Naive B cell (primary cell): Measurements from ENCODE around the gene CBFB. TPM values are rescaled to one million over a fixed set of nuclear protein-coding genes. Genes with fewer than 3 reads are reported as not detected.
A peak's percentile ranks its signal among the peaks of the same experiment; 100 is the strongest.

Experiments
- ATAC-seq, 2 donors: fragments of 150-1000 bp; cut with Tn5 transposase; 2 replicates each; pipeline ENCODE4 v1.10.0; 2021; ENCODE audit warnings: low read depth in 2 of 2, mild to moderate bottlenecking in 2 of 2, moderate library complexity in 2 of 2
- DNase-seq: peaks from one replicate; pipeline ENCODE4 v3.0.0; 2022
- H3K27ac Mint-ChIP-seq, 6 donors: one replicate each; pipeline ENCODE4 v1.8.0; 2020 to 2022; ENCODE audit warnings: mild to moderate bottlenecking in 6 of 6, mixed read lengths in 6 of 6, moderate library complexity in 5 of 6, inconsistent platforms in 2 of 6
- H3K27me3 Mint-ChIP-seq, 3 donors: one replicate each; pipeline ENCODE4 v1.8.0; 2021 to 2022; ENCODE audit warnings: mixed read lengths in 3 of 3, mild to moderate bottlenecking in 1 of 3
- H3K36me3 Mint-ChIP-seq, 2 donors: one replicate each; pipeline ENCODE4 v1.8.0; 2020 to 2022; ENCODE audit warnings: mixed read lengths in 2 of 2, inconsistent platforms in 1 of 2, mild to moderate bottlenecking in 1 of 2
- H3K4me1 Mint-ChIP-seq, 3 donors: one replicate each; pipeline ENCODE4 v1.8.0; 2020 to 2022; ENCODE audit warnings: mixed read lengths in 3 of 3, inconsistent platforms in 1 of 3, mild to moderate bottlenecking in 1 of 3, moderate library complexity in 1 of 3
- H3K4me3 Mint-ChIP-seq, 8 donors: one replicate each; pipeline ENCODE4 v1.8.0; 2020 to 2022; ENCODE audit warnings: mild to moderate bottlenecking in 8 of 8, mixed read lengths in 8 of 8, moderate library complexity in 8 of 8, inconsistent platforms in 2 of 8
- H3K9me3 Mint-ChIP-seq, 7 donors: one replicate each; pipeline ENCODE4 v1.8.0; 2020 to 2022; ENCODE audit warnings: mixed read lengths in 7 of 7, mild to moderate bottlenecking in 5 of 7, inconsistent platforms in 2 of 7, moderate library complexity in 1 of 7
- polyA plus RNA-seq, 6 donors: library from polyadenylated mRNA; unstranded; fragments of 300-500 nt; fragmentation: Illumina TruSeq; gene quantifications; one replicate each; pipeline ENCODE4 v1.2.3, GENCODE V29; 2021; ENCODE audit warnings: low read depth in 6 of 6

CBFB gene
- polyA plus RNA-seq, 6 donors from 2014 or later, result 51.8 to 94.4 (median 70.5) TPM

DNA sequence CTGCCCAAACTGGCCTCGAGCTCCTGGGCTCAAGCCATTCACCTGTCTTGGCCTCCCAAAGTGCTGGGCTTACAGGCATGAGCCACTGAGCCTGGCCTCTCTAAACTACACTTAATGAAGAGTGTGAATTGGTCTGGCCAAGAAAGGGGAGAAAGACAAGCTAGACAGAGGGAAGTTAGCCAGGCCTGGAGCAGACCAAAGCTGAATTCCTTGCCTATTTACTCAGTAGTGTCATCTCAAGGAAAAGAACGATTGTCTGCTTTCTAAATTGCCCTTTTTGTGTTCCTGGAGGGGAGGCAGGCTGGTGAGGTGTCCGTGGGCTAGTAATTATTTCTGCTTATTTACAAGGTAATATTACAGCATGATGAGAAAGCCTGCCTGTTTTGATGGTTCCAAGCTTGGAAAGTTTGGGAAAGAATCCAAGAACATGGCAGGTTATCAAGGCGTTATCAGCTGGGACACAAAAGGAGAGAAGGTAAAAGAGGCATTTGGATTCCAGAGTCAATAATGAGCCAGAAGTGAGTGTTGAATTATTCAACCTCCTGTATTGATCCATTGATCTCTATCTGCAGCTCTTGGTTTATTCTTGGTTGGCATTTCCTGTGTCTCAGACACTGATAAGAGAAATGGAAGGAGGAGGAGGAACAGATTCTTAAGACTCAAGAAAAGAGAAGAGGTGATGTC is 6.3 kb upstream of the CBFB start:
- no peak overlapping the region for H3K27ac Mint-ChIP-seq
- H3K27me3 Mint-ChIP-seq, result no peaks in the 10 kb centered on the region
- ATAC-seq (no peak), DNase-seq (no peak)
- H3K9me3 Mint-ChIP-seq, result no peaks in the 10 kb centered on the region
- no peaks in the 10 kb centered on the region for H3K36me3 Mint-ChIP-seq
- no peak overlapping the region for H3K4me3 Mint-ChIP-seq
- H3K4me1 Mint-ChIP-seq, result peaks cover 0 to 6% (median 2%) of the 10 kb centered on the region in 3 donors

- ATAC-seq (no peak), DNase-seq (no peak)
- no peaks in the 10 kb centered on the region for H3K36me3 Mint-ChIP-seq
- peak overlapping the region in 1 of 6 donors; percentile 61 for H3K27ac Mint-ChIP-seq
- peak overlapping the region in 1 of 8 donors; percentile 21 for H3K4me3 Mint-ChIP-seq
- H3K9me3 Mint-ChIP-seq, result no peaks in the 10 kb centered on the region
- peaks cover 0 to 8% (median 6%) of the 10 kb centered on the region in 3 donors for H3K4me1 Mint-ChIP-seq
- no peaks in the 10 kb centered on the region for H3K27me3 Mint-ChIP-seq
Observed at GRCh38 chr16:67023689-67024088, 5.3 kb upstream of the CBFB start.

DNA sequence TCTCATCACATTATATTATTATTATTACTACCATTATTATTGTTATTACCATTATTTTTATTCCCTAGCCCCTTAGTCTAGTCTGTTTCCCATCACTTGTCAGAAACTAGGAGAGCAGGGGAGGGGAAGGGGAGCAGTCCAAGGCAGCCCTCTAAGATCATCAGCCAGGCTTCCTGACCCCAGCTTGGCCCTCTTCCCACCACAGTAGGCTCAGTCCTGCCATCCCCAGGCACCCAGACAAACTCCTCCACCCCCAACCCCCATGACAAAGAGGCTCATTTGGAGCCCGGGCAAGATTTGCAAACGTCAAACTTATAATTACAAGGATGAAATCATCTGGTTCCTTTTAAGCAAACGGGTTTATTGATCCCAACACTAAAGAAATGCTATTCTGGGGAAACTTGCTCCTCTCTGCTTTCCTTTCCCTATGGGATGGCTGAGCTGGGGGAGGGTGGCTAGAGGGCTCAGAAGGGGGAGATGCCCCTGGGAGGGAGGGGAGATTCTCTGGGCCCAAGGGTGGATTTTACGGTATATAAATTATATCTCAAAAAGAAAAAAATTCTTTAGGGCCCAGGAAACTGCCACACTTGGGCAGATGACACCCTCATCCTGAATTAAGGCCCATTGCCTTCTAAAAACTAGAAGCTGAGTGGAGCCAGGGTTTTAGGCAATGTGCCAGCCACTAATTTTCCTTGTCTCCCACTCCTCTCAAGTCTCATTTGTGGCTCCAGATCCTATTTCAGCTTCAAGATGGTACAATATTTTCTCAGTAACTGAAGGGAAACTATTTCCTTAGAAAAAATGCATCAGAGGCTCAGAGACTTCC is 4.4 kb upstream of the CBFB start:
- Mint-ChIP-seq H3K4me3 (no peak overlapping the region), H3K4me1 (peaks cover 0 to 8% (median 6%) of the 10 kb centered on the region in 3 donors), H3K27ac (no peak overlapping the region), H3K9me3 (no peaks in the 10 kb centered on the region), H3K27me3 (no peaks in the 10 kb centered on the region), H3K36me3 (no peaks in the 10 kb centered on the region)
- ATAC-seq, result no peak
- no peak for DNase-seq

- H3K4me3 Mint-ChIP-seq, result peak overlapping the region in 2 of 8 donors; percentile 59 to 78
- no peaks in the 10 kb centered on the region for H3K27me3 Mint-ChIP-seq
- no peaks in the 10 kb centered on the region for H3K36me3 Mint-ChIP-seq
- ATAC-seq, result no peak
- H3K27ac Mint-ChIP-seq, result no peak overlapping the region
- H3K4me1 Mint-ChIP-seq, result peaks cover 1 to 10% (median 6%) of the 10 kb centered on the region in 3 donors
- DNase-seq, result no peak
- no peaks in the 10 kb centered on the region for H3K9me3 Mint-ChIP-seq
Observed at GRCh38 chr16:67025210-67025550, 3.8 kb upstream of the CBFB start.

GRCh38 chr16:67026570-67026969 is 2.4 kb upstream of the CBFB start:
- Mint-ChIP-seq H3K9me3 (no peaks in the 10 kb centered on the region), H3K27me3 (no peaks in the 10 kb centered on the region), H3K27ac (no peak overlapping the region), H3K4me1 (peaks cover 5 to 22% (median 7%) of the 10 kb centered on the region in 3 donors), H3K36me3 (no peaks in the 10 kb centered on the region), H3K4me3 (peak overlapping the region in 2 of 8 donors; percentile 40 to 66)
- DNase-seq (no peak), ATAC-seq (no peak)

GRCh38 chr16:67027046-67027445 is 1.9 kb upstream of the CBFB start:
- Mint-ChIP-seq H3K4me3 (peak overlapping the region in 4 of 8 donors; percentile 35 to 61 (median 48)), H3K36me3 (no peaks in the 10 kb centered on the region)
- no peak for ATAC-seq

DNA sequence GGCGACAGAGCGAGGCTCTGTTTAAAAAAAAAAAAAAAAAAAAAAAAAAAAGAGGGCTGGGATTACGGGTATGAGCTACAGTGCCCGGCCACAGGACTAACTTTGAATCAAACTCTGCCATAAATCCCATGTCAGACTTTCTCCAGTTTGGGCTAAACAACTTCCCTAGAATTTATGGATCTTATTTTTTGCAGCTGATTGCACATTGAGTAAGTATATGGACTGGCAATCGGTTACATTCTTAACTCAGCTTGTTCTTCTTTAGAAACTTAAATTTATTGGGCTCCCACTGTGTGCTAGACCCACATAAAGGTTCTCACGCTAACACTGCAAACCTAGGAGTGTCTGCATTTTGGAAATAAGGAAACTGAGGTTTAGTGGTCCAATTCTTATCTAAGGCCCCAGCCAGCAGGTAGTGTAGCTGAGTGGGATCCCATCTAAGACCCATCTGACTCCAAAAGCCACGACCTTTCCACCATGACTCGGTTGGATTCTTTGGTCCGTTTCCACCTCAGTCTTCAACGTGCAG is 718 bp upstream of the CBFB start:
- Mint-ChIP-seq H3K9me3 (no peaks in the 10 kb centered on the region), H3K4me1 (peaks cover 11 to 39% (median 12%) of the 10 kb centered on the region in 3 donors), H3K27me3 (no peaks in the 10 kb centered on the region), H3K27ac (peak overlapping the region; percentile 87 to 97 (median 96)), H3K36me3 (no peaks in the 10 kb centered on the region), H3K4me3 (peak overlapping the region; percentile 76 to 94 (median 88))
- ATAC-seq, result no peak
- no peak for DNase-seq

More at GRCh38 chr16:67027046-67027445, 1.9 kb upstream of the CBFB start:
- DNase-seq, result no peak
- no peaks in the 10 kb centered on the region for H3K9me3 Mint-ChIP-seq
- no peaks in the 10 kb centered on the region for H3K27me3 Mint-ChIP-seq
- H3K4me1 Mint-ChIP-seq, result peaks cover 10 to 27% (median 11%) of the 10 kb centered on the region in 3 donors
- H3K27ac Mint-ChIP-seq, result peak overlapping the region in 2 of 6 donors; percentile 2 to 79

GRCh38 chr16:67029254-67030096 is 526 bp downstream of the CBFB start:
- H3K27me3 Mint-ChIP-seq, result no peaks in the 10 kb centered on the region
- ATAC-seq (peak; percentile 44 to 45), DNase-seq (peak; percentile 65)
- no peaks in the 10 kb centered on the region for H3K36me3 Mint-ChIP-seq
- peak overlapping the region; percentile 82 to 96 (median 93) for H3K4me3 Mint-ChIP-seq
- no peaks in the 10 kb centered on the region for H3K9me3 Mint-ChIP-seq
- peaks cover 14 to 47% (median 14%) of the 10 kb centered on the region in 3 donors for H3K4me1 Mint-ChIP-seq
- peak overlapping the region in 5 of 6 donors; percentile 81 to 97 (median 89) for H3K27ac Mint-ChIP-seq

- ATAC-seq (no peak), DNase-seq (no peak)
- Mint-ChIP-seq H3K4me1 (peaks cover 16 to 57% (median 24%) of the 10 kb centered on the region in 3 donors), H3K36me3 (peaks cover 0 to 5% of the 10 kb centered on the region in 2 donors), H3K9me3 (no peaks in the 10 kb centered on the region), H3K27ac (peak overlapping the region in 5 of 6 donors; percentile 81 to 97 (median 89)), H3K27me3 (no peaks in the 10 kb centered on the region), H3K4me3 (peak overlapping the region; percentile 82 to 96 (median 93))
Observed at GRCh38 chr16:67030221-67030962, 1.4 kb downstream of the CBFB start.

DNA sequence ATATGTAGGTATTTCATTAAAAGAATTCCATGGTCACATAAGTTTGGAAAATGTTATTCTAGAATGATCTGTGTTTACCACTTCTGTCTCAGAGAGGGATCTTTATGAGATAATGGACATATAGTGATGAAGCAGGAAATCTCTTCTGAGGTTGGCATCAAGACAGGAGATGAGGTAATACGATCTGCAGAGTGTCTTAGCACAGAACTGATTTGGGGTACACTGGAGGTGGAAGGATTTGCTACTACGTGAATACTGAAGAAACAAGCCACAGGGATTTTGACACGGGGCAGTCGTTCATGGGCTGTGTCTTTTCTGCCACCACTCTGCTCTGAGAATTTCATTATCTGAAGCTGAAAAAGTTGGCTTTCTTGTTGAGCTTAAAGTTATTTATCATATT is 5.5 kb downstream of the CBFB start:
- Mint-ChIP-seq H3K9me3 (no peaks in the 10 kb centered on the region), H3K36me3 (peaks cover 0 to 5% of the 10 kb centered on the region in 2 donors), H3K4me3 (peak overlapping the region in 2 of 8 donors; percentile 1 to 40), H3K27me3 (no peaks in the 10 kb centered on the region), H3K27ac (peak overlapping the region in 2 of 6 donors; percentile 16), H3K4me1 (peaks cover 16 to 53% (median 25%) of the 10 kb centered on the region in 3 donors)
- DNase-seq (no peak), ATAC-seq (no peak)

- Mint-ChIP-seq H3K4me3 (peak overlapping the region in 4 of 8 donors; percentile 26 to 56 (median 30)), H3K4me1 (peaks cover 13 to 50% (median 31%) of the 10 kb centered on the region in 3 donors), H3K9me3 (no peaks in the 10 kb centered on the region), H3K36me3 (peaks cover 1 to 9% of the 10 kb centered on the region in 2 donors), H3K27ac (peak overlapping the region in 3 of 6 donors; percentile 29 to 56 (median 44)), H3K27me3 (no peaks in the 10 kb centered on the region)
- DNase-seq (no peak), ATAC-seq (peak; percentile 50 to 64)
Observed at GRCh38 chr16:67035364-67035763, 6.4 kb downstream of the CBFB start.

- peaks cover 11 to 14% of the 10 kb centered on the region in 2 donors for H3K36me3 Mint-ChIP-seq
- no peak overlapping the region for H3K27ac Mint-ChIP-seq
- H3K4me3 Mint-ChIP-seq, result peak overlapping the region in 1 of 8 donors; percentile 33
- ATAC-seq, result no peak
- DNase-seq, result no peak
- H3K9me3 Mint-ChIP-seq, result no peaks in the 10 kb centered on the region
- H3K4me1 Mint-ChIP-seq, result peaks cover 19 to 50% (median 38%) of the 10 kb centered on the region in 3 donors
- no peaks in the 10 kb centered on the region for H3K27me3 Mint-ChIP-seq
Observed at GRCh38 chr16:67036323-67036741, 7.4 kb downstream of the CBFB start.
